Measurements from ENCODE around the gene UNC13B.
"Not testable (repeated sequence)": the region's sequence is repeated elsewhere in the genome, so short reads cannot be mapped to it uniquely, and the experiment has no call there.

UNC13B gene

DNA sequence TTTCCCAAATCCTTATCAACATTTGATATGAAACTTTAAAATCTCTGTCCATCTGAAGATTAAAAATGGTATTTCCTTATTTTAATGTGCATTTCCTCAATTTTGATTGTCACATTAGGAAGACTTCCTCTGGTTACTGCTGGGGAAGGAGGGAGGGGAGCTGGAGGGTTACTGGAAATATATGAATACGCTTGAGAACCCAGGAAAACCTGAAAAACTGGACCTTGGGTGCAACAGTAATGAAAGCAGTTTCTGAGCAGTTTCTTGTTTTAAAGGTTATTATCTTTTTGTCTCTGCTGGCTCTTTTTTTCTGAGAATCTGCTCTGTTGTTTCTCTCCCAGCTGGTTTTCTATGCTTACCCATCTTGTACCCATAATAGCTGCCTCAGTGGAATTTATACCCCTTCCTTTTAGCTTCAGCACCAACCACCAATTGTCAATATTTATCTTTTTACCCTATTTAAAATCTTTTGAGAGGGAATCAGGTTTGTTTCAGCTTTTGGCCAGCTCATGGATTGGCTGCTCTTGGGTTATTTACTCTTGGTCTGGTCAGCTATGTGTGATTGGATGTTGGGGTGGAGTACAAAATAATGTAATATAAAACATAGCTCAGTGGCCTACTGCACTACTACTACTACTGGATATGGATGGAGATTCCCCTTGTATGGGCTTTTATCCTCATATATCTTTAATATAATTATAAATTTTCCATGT, 67.4 kb downstream of the UNC13B start:
- no peak for DNase-seq

DNA sequence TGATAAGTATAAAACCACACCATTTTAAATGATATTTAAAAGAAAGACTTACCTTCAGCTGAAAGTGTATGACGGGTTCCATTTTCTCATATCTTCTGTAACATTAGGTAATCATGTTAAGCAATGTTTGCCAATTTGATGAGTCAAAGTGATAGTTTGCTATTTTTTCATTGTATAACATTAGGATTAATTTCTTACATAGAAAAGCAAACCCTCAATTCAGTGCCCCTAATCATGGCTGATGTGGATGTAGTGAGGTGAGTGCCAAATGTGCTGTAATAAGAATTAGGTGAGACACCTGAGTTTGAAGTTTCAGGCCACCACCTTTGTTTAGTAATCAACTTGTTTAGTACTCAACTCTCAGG, 68.0 kb downstream of the UNC13B start:
- no peak for DNase-seq

DNA sequence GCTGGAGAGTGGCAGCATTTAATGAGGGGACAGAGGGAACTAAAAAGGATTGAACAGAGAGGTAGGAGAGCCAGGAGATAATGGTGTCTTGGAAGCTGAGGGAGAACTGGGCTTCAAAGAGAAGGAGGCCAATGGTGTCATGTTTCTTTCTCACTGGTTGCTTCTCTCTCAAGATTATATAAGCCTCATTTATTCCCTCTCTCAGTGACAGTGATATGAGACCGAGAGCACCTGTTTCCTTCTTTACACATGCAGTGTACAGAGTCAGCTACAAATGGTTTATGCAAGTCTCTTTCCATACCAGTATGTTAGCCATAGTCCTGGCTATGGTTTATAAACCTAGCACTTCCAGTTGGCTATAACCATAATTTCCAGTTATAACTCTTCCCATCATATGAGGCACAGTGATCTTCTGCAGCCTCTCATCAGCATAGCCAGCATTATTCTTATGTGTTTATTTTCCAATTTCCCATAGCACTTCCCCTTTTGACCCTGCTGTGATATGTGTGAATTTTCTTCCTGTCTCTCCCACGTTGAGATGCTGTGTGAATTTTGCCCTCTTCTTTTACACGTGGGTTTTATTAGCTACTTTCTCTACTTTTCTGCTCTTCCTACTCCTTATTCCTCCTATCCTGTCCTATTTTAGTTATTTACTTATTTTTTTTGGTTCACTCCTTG, 71.2 kb downstream of the UNC13B start:
- DNase-seq, result no peak

DNA sequence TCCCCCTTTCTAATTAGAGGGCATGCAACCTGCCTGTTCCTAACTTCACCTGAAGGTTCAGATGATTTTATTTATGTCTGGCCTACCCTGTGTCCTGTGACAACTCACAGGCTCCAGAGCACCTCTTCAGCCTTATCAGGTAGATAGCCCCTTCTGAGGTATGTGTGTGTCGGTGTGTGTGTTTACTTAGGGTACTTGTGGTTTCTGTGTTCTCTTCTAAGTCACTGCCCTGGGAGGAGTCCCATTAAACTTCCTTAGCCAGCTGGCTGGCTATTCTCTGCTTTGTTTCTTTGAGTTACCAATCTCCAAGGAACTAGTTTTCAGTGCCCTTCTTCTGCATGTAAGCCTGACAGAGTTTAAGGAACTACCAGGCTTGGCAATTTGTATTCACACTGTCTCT, 74.9 kb downstream of the UNC13B start:
- no peak for DNase-seq

DNA sequence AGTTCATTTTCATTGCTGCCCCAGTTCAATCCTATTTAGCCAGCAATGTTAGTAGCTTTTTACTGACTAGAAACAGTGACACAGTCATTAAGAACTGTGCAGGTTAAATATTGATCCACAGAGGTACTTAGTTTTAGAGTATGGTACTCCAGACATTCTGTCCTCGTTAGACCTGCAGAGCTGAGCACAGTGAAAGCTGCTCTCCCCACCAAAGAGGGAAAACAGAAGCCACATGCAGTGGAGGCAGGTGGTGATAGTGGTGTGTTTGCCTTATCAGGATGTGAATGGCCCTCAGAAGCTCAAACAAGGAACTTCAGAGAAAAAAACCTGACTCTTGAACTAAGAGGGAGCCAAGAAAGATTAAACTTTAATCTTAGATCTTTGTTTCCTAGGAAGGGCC, 75.5 kb downstream of the UNC13B start:
- peak; percentile 5 for DNase-seq

DNA sequence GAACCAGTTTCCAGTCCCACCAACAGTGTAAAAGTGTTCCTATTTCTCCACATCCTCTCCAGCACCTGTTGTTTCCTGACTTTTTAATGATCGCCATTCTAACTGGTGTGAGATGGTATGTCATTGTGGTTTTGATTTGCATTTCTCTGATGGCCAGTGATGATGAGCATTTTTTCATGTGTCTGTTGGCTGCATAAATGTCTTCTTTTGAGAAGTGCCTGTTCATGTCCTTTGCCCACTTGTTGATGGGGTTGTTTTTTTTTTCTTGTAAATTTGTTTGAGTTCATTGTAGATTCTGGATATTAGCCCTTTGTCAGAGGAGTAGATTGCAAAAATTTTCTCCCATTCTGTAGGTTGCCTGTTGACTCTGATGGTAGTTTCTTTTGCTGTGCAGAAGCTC, 84.1 kb downstream of the UNC13B start:
- DNase-seq, result not testable (repeated sequence)

DNA sequence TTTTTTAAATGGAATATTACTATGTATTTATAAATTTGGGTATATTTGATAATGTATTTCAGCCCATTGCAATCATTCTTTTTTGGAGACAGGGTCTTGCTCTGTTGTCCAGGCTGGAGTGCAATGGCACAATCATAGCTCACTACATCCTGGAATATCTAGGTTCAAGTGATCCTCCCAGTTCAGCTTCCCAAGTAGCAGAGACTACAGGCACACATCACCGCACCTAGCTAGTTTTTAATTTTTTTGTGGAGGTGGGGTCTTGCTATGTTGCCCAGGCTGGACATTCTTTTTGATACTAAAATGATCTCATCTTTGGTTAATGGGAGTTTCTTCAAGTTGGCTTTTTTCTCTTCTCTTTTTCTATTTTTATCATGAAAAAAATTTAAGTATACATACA, 91.3 kb downstream of the UNC13B start:
- DNase-seq, result no peak

DNA sequence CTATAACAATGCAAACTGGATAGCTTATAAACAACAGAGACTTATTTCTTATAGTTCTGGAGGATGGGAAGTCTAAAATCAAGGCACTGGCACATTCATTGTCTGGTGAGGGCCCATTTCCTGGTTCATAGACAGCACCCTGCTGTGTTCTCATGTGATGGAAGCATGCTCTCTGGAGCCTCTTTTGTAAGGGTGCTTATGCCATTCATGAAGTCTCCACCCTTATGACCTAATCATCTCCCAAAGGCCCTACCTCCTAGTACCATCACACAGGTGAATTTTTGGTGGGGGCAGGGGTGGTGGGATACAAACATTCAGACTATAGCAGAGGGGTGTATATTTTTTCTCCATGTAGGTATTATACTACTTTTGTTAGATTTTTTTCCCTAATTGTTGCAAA, 92.4 kb downstream of the UNC13B start:
- DNase-seq, result no peak

DNA sequence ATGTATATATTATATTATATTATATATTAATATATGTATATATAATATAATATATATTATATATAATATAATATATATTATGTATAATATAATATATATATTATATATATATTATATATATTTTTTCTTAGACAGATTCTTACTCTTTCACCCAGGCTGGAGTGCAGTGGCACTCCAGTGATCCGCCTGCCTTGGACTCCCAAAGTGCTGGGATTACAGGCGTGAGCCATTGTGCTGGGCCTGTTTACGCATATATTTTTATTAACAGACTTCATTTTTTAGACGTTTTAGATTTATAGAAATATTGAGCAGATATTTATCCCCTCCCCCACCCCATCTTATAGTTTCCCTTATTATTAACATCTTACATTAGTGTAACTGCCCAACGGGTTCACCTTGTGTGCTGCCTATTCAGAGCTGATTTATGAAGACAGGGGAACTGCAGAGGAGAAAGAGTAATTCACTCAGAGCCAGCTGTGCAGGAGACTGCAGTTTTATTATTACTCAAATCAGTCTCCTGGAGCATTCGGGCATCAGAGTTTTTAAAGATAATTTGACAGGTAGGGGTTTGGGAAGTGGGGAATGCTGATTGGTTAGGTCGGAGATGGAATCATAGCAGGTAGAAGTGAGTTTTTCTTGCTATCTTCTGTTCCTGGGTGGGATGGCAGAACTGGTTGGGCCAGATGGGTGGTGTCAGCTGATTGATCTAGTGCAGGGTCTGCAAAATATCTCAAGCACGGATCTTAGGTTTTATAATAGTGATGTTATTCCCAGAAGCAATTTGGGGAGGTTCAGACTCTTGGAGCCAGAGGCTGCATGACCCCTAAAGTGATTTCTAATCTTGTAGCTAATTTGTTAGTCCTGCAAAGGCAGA, 93.4 kb downstream of the UNC13B start:
- no peak for DNase-seq

DNA sequence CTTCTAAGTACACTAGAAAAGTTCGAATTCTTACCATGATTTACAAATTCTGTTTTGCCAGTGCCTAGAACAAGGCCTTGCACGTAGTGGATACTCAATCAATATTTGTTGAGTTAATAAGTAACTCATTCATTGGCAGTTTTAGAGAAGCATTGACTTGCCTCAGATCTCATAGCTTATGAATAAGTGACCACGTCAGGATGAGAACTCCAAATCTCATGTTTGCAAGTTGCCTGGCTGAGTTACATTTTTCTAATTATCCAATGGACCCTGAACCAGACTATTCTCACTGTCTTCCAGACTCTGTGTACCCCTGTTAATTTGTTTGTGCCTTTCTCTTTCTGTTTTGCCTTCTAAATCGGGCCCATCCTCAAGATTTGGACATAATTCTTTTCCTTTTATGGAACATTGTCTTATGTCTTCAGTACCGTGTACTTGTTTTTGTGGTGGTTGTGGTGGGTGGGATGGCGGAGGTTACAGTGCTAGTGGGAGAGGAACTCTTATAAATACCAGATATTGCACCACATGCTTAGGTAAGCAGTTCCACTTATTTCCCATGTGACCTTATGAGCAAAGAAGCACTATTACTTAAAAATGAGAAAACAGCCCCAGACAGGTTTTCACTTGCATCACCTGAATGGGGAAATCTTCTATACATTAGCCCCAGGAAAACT, 96.3 kb downstream of the UNC13B start:
- DNase-seq, result no peak

DNA sequence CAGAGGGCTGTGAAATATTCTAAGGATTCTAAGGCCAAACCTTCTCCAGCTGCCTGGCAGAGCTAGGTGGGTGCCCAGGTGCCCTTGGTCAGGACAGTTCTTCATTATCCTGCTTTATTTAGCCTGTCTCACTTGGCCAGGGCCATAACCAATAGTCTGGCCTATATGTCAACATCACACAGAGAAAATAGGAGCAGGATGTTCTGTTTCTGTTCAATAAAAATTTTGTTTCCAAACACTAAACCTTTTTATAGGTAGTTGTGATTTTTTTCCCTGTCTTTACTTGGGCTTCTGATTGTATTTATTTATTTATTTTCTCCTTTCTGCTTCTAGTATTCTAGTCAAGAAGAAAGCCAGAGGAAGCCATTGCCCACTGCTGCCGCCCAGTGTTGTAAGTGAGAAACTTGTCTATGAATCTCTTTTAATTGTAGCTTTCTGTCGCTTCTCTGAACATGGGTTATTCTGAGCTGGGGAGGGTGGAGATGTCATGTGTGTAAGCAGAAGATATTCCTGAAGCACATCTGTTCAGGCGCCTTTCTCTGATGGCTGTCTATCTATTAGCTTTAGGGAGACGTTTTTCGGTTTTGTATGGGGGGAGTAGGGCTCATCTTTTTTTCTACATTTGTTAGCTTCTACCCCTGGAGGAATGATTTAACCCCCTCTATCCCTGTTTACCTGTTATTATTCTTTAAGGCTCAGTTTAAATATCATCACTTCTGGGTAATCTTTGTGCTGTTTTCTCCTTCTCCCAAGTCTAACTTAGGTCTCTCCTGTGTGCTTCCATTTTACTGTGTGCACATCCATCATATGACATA, 97.1 kb downstream of the UNC13B start:
- DNase-seq, result peak; percentile 85

DNA sequence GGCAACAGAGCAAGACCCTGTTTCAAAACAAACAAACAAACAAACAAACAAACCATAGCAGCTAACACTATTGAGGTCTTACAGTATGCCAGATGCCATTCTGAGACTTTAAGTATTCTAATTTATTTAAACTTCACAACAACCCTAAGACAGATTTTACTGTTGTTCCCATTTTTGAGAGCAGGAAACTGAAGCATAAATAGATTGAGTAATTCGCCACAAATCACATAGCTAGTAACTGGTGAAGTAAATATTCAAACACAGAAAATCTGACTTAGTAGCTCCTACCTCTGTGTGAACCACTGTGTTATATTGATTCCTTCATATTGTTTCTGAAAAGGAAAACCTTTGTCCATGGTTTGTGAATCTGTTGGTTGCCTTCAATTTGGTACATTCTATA, 98.4 kb downstream of the UNC13B start:
- no peak for DNase-seq

DNA sequence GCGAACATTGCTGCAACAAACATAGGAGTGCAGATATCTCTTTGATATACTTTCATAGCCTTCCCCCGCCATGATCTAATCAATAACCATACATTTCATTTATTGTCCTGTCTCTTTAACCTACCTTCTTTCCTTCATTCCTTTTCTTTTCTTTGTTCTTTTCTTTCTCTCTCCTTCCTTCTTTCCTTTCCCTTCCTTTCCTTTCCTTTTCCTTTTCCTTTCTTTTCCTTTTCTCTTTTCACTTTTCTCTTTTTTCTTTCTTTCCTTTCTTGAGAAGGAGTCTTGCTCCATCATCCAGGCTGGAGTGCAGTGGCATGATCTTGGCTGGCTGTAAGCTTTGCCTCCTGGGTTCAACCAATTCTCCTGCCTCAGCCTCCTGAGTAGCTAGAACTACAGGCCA, 100.3 kb downstream of the UNC13B start:
- DNase-seq, result no peak

DNA sequence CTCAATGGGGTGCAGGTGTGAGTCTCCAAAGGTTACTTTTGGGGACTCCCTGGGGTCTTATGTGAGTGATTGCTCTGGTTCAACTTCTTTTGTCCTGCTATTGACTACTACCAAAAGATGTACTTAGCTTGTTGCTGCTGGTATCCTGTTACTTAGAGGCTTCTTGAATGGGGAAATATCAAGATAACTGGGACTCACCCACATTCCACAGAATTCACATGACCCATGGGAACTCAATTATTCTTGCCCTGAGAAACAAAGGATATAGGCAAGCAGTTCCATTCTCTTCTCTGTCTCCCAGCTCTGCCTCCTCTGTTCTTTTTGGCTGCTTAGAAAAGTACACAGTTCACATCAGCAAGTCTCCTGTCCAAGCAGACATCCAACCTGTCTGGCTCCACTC, 105.9 kb downstream of the UNC13B start:
- DNase-seq, result no peak

DNA sequence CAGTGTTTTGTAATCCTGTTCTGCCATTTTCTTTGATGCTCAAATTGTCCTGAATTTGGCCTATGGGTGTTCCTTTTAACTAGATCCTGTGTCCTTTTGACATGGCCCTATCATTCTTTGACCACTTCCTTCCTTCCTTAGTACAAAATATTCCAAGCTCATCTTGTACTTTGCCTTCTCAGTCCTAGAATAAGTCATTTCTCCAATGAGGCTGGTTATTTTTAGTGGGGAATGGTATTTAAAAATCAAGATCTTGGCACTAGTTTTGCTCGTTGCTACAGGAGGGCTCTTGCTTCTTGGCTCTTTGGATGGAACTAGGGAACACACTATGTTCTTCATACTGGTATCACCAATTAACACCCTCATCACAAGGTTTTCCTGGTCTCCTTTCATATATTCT, 108.1 kb downstream of the UNC13B start:
- no peak for DNase-seq

DNA sequence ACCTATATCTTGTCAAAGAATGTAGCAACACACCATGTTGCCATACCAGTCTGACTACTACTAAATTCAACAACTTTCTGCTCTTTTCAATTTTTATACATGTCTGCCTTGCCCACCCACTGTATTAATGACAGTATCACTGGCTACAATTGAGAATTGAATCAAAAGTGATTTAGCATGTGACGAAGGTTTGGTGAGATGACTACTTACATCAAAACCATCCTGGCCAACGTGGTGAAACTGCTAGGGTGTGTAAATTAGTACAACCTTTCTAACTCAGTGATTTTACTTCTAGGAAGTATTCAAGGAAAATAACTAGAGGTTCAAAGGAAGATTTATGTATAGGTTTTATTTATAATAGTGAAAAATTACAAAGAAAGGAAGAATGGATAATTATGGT, 109.8 kb downstream of the UNC13B start:
- DNase-seq, result no peak

DNA sequence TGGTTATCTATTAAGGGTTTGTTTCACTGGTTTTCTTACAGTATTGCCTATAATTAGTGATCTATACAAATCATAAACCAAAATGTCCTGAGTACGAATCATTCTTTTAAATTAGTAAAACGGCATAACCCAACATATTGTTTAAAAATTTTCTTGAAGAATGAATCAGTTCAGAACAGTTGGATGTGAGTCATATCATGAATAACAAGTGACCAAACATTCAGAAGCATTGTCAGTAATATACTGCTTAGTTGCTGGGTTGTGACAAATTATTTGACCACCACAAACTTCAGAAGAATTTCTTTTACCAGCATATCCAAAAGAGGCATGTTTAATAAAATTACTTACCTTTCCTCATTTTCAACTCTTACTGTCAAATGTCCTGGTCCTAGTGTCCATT, 111.2 kb downstream of the UNC13B start:
- DNase-seq, result no peak

DNA sequence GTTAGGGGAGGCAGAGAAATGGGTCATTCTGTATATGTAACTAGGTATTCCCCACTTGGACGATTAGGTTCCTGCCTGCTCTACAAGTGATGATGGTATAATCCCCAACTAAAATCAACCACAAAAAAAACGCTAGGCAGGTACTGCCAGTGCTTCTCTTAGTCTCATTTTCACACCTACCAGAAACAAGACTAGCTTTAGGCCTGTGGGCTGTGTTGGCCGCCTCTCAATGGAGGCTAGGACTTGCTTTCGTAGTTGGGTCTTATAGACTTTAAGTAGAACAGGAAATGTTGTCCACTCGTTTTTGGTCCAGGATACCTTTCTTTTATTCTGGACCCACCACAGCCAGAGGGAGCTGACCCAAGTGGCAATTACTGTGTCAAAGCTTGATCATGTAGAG, 111.8 kb downstream of the UNC13B start:
- DNase-seq, result no peak

DNA sequence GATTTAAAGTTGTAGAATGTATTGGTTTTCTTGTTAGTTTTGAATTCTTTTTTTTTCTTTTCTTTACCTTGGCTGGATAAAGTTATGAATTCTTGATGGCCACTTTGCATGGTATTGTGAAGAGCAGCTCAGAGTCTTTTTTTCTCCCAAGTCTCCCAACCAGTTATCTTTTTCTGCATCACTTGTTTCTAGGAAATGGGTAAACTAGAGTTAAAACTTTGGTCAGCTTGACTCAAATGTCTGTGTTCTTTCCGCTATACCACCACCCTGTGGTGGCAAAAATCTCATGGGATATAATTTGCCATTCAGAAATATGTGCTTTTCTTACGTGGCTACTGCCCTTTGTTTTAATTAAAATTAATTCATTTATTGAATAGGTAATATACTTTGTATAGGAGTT, 113.2 kb downstream of the UNC13B start:
- DNase-seq, result peak; percentile 33

DNA sequence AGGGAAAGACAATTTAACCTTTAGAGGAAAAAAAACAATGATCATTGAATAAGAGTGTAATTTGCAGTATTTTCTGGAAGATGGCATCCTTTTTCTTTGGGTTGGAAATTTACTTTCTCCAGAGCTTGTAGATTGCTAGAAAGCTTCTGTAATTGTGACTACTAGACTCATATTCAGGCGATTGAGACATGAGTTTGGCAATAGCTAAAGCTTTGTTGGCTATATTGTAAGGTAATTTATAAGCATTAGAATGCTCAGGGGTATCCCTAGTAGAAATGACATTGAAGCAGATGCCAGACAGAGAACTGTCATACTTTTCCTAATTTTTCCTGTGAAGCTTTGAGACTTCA, 115.3 kb downstream of the UNC13B start:
- DNase-seq, result no peak

DNA sequence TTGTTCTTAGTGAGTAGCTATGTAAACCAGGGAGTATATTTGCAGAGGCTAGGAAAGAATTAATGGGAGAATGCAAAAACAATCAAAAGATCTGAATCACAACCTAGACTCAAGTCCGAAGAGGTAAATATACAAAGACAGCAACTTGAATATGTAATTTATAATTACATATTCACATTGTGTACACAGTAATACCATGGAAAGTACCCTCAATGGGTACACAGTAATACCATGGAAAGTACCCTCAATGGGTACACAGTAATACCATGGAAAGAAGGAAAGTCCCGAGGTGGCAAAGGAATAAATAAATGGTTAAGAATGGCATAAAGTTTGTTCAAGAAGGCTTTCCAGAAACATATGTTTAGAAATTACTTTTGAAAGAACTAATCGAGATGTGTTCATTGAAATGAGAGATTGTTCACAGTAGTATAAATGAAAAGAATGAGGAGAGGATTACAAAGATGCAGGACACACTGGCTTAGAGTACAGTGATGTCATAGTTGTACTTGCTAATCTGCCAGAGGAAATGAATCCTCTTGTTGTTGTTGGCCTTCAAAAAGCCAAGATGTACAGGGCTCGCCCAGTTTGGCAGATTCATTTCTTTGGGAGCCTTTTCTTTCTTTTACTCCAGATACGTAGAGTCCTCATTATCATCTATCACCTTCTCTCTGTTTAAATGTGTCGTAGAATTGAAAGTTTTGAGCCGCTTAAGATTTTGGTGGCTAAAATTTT, 116.0 kb downstream of the UNC13B start:
- no peak for DNase-seq

DNA sequence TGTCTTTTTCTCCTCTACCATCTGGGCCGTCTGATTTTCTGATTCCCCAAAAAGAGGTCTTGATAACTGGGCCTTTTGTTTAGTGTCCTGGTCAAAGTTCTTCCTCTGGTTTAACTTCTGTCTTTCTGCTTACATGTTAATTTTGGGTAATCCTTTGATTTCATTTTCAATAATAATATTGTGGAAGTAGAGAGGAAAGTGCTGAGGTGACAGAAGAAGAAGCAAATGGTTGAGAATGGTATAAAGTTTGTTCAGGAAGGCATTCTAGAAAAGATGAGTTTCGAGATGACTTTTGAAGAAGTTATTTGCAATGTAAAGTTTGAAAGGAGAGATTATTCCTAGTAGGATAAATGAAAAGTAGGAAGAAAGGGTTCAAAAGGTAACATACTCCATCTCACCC, 118.1 kb downstream of the UNC13B start:
- no peak for DNase-seq

All from hematopoietic multipotent progenitor cell treated with erythropoietin and hydrocortisone succinate and interleukin-3 and kit ligand, for 6 days (in vitro differentiated cells).